DMS153 (cell line): Measurements from ENCODE around the gene OBI1.

ENCODE experiments used
- DNase-seq: peaks from one replicate; lab custom pipeline; 2025; lab: John Stamatoyannopoulos, UW

The OBI1 gene

GRCh38 chr13:78602561-78603239 lies 56.3 kb downstream of the OBI1 start:
- DNase-seq: no peak

GRCh38 chr13:78601874-78602560 lies 56.9 kb downstream of the OBI1 start:
- no peak for DNase-seq

- no peak for DNase-seq
Observed at GRCh38 chr13:78601124-78601873, 57.7 kb downstream of the OBI1 start.

GRCh38 chr13:78600280-78600883 lies 58.6 kb downstream of the OBI1 start:
- no peak for DNase-seq

GRCh38 chr13:78599645-78600279 lies 59.2 kb downstream of the OBI1 start:
- no peak for DNase-seq

- DNase-seq: no peak
Observed at GRCh38 chr13:78598966-78599644, 59.9 kb downstream of the OBI1 start.

- no peak for DNase-seq
Observed at GRCh38 chr13:78598116-78598781, 60.7 kb downstream of the OBI1 start.

GRCh38 chr13:78597602-78597932 lies 61.4 kb downstream of the OBI1 start:
- DNase-seq: no peak

- no peak for DNase-seq
Observed at GRCh38 chr13:78596736-78597601, 62.0 kb downstream of the OBI1 start.

GRCh38 chr13:78596399-78596735 lies 62.6 kb downstream of the OBI1 start:
- no peak for DNase-seq

GRCh38 chr13:78595495-78596398 lies 63.2 kb downstream of the OBI1 start:
- DNase-seq: no peak

- no peak for DNase-seq
Observed at GRCh38 chr13:78594456-78594975, 64.4 kb downstream of the OBI1 start.

GRCh38 chr13:78593652-78594455 lies 65.1 kb downstream of the OBI1 start:
- DNase-seq: no peak

GRCh38 chr13:78593129-78593528 lies 65.8 kb downstream of the OBI1 start:
- DNase-seq: no peak

GRCh38 chr13:78592584-78592983 lies 66.4 kb downstream of the OBI1 start:
- DNase-seq: no peak

- no peak for DNase-seq
Observed at GRCh38 chr13:78589206-78589605, 69.7 kb downstream of the OBI1 start.

GRCh38 chr13:78587395-78587794 lies 71.6 kb downstream of the OBI1 start:
- DNase-seq: no peak

GRCh38 chr13:78586706-78587105 lies 72.2 kb downstream of the OBI1 start:
- DNase-seq: no peak
